RWPE1 (cell line): ENCODE results near the gene SPSB2.

Experiments
- CTCF ChIA-PET: fragments of 350-600 bp; sonication (Branson Sonifier 250); formaldehyde crosslinking; extraction: SDS; loops from one replicate; lab custom pipeline; 2021; lab: Yijun Ruan, JAX
- POLR2A ChIA-PET: fragments of 400-600 bp; formaldehyde crosslinking; extraction: SDS; loops from one replicate; lab custom pipeline; 2020; ENCODE audit warnings: antibody characterized with exemption; ENCODE audit not compliant: low non-redundant PET; lab: Yijun Ruan, JAX
- DNase-seq: peaks from one replicate; pipeline ENCODE4 v3.0.0; 2012; ENCODE audit warnings: low spot score
- H3K27ac ChIP-seq: fragments of 450-650 bp; 2 replicates; pipeline ENCODE4 v1.5.1; 2017
- TF ChIP-seq, protein P1 (sequence below): fragments of 450-650 bp; conservative IDR thresholded peaks from 2 replicates; pipeline ENCODE4 v1.5.1; 2017; ENCODE audit warnings: low read depth, mild to moderate bottlenecking

SPSB2 gene

GRCh38 chr12:6916426-6917200 is 43.5 kb upstream of the SPSB2 start:
- no peak overlapping the region for H3K27ac ChIP-seq
- TF ChIP-seq, protein P1, sequence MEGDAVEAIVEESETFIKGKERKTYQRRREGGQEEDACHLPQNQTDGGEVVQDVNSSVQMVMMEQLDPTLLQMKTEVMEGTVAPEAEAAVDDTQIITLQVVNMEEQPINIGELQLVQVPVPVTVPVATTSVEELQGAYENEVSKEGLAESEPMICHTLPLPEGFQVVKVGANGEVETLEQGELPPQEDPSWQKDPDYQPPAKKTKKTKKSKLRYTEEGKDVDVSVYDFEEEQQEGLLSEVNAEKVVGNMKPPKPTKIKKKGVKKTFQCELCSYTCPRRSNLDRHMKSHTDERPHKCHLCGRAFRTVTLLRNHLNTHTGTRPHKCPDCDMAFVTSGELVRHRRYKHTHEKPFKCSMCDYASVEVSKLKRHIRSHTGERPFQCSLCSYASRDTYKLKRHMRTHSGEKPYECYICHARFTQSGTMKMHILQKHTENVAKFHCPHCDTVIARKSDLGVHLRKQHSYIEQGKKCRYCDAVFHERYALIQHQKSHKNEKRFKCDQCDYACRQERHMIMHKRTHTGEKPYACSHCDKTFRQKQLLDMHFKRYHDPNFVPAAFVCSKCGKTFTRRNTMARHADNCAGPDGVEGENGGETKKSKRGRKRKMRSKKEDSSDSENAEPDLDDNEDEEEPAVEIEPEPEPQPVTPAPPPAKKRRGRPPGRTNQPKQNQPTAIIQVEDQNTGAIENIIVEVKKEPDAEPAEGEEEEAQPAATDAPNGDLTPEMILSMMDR, result no peak
- POLR2A ChIA-PET, result no interaction called here
- DNase-seq, result no peak
- CTCF ChIA-PET, result interaction anchor here (0.5 to 1.0 kb wide), 2 partner anchors 25 to 32 kb away, joined by 3 to 5 read pairs; no protein-coding TSS in a partner anchor

- no peak for DNase-seq
- H3K27ac ChIP-seq, result no peak overlapping the region
- ChIA-PET CTCF (no interaction called here), POLR2A (no interaction called here)
- TF ChIP-seq, protein P1, result no peak
Observed at GRCh38 chr12:6915789-6916285, 42.7 kb upstream of the SPSB2 start.

DNA sequence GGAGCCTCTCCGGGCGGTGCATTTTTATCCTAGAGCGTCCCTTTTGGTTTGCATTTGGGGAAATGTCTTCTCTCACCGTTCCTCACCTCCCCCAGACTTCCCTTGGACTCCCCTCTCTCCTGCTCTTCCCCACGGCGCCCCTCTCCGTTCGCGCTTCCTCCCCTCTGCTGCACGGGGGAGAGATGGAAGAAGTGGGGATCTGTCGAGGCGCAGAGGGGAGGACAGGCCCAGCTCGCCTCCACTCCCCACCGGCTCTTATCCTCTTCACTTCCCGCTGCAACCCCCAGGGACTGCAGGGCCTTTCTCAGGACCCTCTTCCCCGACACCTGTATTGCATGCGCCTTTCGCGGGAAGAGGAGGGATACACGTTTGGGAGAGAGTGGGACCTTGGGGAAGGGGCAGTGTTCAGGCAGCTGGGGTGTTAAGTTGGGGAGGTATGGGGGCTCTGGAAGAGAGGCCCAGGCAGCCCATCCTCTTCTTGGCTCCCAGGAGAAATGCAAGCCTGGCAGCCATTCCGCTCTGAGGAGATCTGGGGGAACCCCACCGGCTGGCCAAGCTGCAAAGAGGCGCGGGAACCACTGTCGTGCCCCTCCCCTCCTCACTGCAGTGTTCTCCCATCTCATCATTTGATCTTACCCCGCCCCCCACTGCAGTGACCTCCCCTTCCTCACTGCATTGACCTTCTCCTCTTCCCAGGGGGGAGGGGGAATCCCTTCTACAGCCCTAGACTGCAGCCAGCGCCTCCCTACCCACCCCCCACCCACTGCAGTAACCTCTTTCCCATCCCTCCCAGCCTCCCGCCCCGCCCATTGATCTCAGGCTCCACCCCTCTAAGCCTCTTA is 42.1 kb upstream of the SPSB2 start:
- ChIA-PET CTCF (no interaction called here), POLR2A (no interaction called here)
- no peak for DNase-seq
- TF ChIP-seq, protein P1, result no peak
- H3K27ac ChIP-seq, result no peak overlapping the region; the same call in 1 of the 2 replicates

GRCh38 chr12:6914246-6914946 is 41.3 kb upstream of the SPSB2 start, which contains the start of gene ENO2:
Gene ENO2 (plus strand): TSS chr12:6914580. CDS start chr12:6915833, 1,253 bp downstream.
- POLR2A ChIA-PET, result interaction anchor here (0.5 to 1.0 kb wide), 3 partner anchors 9 to 36 kb away, joined by 3 to 4 read pairs (median 4); no protein-coding TSS in a partner anchor
- no peak for DNase-seq
- CTCF ChIA-PET, result interaction anchor here (0.6 to 0.7 kb wide), 2 partner anchors 11 to 52 kb away, joined by 3 read pairs; no protein-coding TSS in a partner anchor
- peak within 1 kb of the TSS; percentile 38; the same call in 1 of the 2 replicates for H3K27ac ChIP-seq
- TF ChIP-seq, protein P1, result no peak

DNA sequence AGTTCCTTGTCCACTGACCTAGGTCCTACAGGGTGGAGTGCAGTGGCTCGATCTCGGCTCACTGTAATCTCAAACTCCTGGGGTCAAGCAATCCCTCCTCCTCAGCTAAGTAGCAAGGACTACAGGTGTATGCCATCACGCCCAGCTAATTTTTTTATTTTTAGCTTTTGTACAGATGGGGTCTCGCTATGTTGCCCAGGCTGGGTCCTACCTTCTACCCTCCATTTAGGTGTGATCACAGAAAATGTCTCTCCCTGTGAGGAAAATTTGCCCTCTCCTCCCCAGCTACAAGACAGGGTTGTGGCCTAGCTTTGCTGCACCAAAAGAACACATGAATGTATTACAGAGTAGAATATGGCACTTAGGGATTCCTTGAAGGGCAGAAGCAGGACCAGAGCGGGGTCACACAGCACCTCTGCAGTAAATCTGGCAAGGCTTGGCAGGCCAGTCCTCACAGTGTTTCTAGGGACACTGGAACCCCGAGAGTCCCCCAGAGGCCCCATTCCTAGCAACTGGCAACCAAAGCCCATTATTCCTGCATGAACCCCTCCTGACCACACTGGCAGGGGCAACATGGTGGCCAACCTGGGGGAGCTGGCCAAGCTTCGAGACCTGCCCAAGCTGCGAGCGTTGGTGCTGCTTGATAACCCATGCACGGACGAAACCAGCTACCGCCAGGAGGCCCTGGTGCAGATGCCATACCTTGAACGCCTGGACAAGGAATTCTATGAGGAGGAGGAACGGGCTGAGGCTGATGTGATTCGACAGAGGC is 39.2 kb upstream of the SPSB2 start:
- CTCF ChIA-PET, result interaction anchor here (0.7 kb wide), 1 partner anchor 22 kb away, joined by 4 read pairs; no protein-coding TSS in a partner anchor
- DNase-seq, result no peak
- TF ChIP-seq, protein P1, result no peak
- POLR2A ChIA-PET, result interaction anchor here (1.2 kb wide), 1 partner anchor 24 kb away, joined by 3 read pairs; no protein-coding TSS in a partner anchor
- no peak overlapping the region for H3K27ac ChIP-seq
